ENCODE measurements around the gene SCN8A.
"Not testable (repeated sequence)": the region's sequence is repeated elsewhere in the genome, so short reads cannot be mapped to it uniquely, and the experiment has no call there.

The SCN8A gene

GRCh38 chr12:51636581-51636980 lies 45.5 kb downstream of the SCN8A start:
- Mint-ChIP-seq H3K4me1 (ENCODE audit: low read depth) (no peaks in the 10 kb centered on the region), H3K27ac (no peak overlapping the region), H3K4me3 (no peak overlapping the region), H3K27me3 (peaks cover 7% of the 10 kb centered on the region), H3K9me3 (peaks cover 9% of the 10 kb centered on the region), H3K36me3 (ENCODE audit: low read depth) (no peaks in the 10 kb centered on the region)
- no peak for DNase-seq

GRCh38 chr12:51636986-51637385 lies 46.0 kb downstream of the SCN8A start:
- Mint-ChIP-seq H3K36me3 (ENCODE audit: low read depth) (no peaks in the 10 kb centered on the region), H3K27me3 (peaks cover 7% of the 10 kb centered on the region), H3K4me1 (ENCODE audit: low read depth) (no peaks in the 10 kb centered on the region), H3K27ac (no peak overlapping the region), H3K9me3 (peaks cover 9% of the 10 kb centered on the region), H3K4me3 (no peak overlapping the region)
- no peak for DNase-seq

GRCh38 chr12:51639361-51639760 lies 48.3 kb downstream of the SCN8A start:
- no peak overlapping the region for H3K4me3 Mint-ChIP-seq
- H3K9me3 Mint-ChIP-seq, result peaks cover 9% of the 10 kb centered on the region
- H3K27me3 Mint-ChIP-seq, result peaks cover 7% of the 10 kb centered on the region
- DNase-seq, result no peak
- H3K36me3 Mint-ChIP-seq (ENCODE audit: low read depth), result no peaks in the 10 kb centered on the region
- no peak overlapping the region for H3K27ac Mint-ChIP-seq
- no peaks in the 10 kb centered on the region for H3K4me1 Mint-ChIP-seq (ENCODE audit: low read depth)

GRCh38 chr12:51642286-51642685 lies 51.3 kb downstream of the SCN8A start:
- no peaks in the 10 kb centered on the region for H3K36me3 Mint-ChIP-seq (ENCODE audit: low read depth)
- H3K27me3 Mint-ChIP-seq, result peaks cover 3% of the 10 kb centered on the region
- H3K4me3 Mint-ChIP-seq, result no peak overlapping the region
- no peak overlapping the region for H3K27ac Mint-ChIP-seq
- H3K9me3 Mint-ChIP-seq, result peaks cover 8% of the 10 kb centered on the region
- H3K4me1 Mint-ChIP-seq (ENCODE audit: low read depth), result no peaks in the 10 kb centered on the region
- DNase-seq, result no peak

DNA sequence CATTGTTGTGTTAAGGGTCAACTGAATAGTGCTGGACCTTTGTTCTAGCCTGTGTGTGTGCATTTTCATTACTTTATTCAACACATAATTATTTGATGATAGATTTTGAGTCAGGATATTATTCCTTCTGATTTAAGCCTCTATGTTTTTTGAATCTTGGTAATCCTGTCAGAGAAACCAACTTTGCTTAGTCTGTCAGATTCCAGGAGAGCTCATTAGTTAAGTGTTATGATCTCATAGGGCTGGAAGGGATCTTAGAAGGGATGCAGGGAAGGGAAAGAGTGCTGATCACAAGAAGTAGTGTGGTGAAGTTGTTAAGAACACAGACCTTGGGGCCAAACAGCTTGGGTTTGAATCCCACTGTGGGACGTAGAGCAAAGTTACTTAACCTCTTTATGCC lies 52.9 kb downstream of the SCN8A start:
- H3K4me3 Mint-ChIP-seq, result no peak overlapping the region
- no peaks in the 10 kb centered on the region for H3K36me3 Mint-ChIP-seq (ENCODE audit: low read depth)
- H3K27ac Mint-ChIP-seq, result no peak overlapping the region
- H3K27me3 Mint-ChIP-seq, result peaks cover 3% of the 10 kb centered on the region
- H3K9me3 Mint-ChIP-seq, result peaks cover 2% of the 10 kb centered on the region
- DNase-seq, result no peak
- no peaks in the 10 kb centered on the region for H3K4me1 Mint-ChIP-seq (ENCODE audit: low read depth)

DNA sequence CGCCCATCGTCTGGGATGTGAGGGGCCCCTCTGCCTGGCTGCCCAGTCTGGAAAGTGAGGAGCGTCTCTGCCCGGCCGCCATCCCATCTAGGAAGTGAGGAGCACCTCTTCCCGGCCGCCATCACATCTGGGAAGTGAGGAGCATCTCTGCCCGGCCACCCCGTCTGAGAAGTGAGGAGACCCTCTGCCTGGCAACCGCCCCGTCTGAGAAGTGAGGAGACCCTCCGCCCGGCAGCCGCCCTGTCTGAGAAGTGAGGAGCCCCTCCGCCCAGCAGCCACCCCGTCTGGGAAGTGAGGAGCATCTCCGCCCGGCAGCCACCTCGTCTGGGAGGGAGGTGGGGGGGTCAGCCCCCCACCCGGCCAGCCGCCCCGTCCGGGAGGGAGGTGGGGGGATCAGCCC lies 53.7 kb downstream of the SCN8A start:
- not testable (repeated sequence) for H3K9me3 Mint-ChIP-seq; DNase-seq; H3K4me1 Mint-ChIP-seq (ENCODE audit: low read depth); H3K36me3 Mint-ChIP-seq (ENCODE audit: low read depth); H3K27ac Mint-ChIP-seq; H3K4me3 Mint-ChIP-seq; H3K27me3 Mint-ChIP-seq

DNA sequence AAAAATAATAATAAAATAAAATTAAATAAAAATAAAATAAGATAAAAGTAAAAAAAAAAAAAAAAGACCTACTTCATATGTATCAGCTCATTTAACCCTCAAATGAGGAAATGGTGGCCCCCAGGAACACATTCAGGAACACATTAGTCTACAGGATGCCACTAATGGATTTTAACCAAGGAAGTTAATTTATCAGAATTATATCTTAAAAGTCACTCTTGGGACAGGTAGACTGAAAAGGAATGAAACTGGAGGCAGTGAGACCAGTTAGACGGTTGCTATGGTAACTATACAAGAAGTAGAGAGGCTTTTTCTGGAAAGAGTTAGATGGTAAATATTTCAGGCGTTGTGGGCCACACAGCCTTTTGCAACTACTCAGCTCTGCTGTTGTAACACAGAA lies 54.9 kb downstream of the SCN8A start:
- Mint-ChIP-seq H3K27me3 (no peaks in the 10 kb centered on the region), H3K9me3 (peaks cover 15% of the 10 kb centered on the region), H3K4me3 (no peak overlapping the region), H3K27ac (no peak overlapping the region), H3K36me3 (ENCODE audit: low read depth) (no peaks in the 10 kb centered on the region), H3K4me1 (ENCODE audit: low read depth) (no peaks in the 10 kb centered on the region)
- DNase-seq, result no peak

DNA sequence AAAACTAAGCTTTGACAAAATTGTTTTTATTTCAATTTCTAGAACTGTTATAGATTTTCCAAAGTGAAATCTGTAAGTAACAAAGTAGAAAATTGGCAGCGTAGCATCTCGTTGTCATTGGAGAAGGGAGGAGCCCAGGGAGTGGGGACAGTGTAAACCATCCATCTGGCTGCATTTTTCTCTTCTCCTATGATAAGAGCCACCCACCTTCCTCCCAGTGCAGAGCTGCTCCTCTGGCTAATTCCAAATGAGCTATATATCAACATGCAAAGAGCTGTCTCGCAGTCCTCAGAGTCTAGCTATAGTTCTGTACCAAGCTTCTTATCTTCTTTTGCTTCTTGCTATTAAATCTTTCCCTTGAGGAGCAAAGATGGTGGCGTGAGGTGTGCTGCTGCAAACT lies 56.6 kb downstream of the SCN8A start:
- peaks cover 15% of the 10 kb centered on the region for H3K9me3 Mint-ChIP-seq
- no peaks in the 10 kb centered on the region for H3K4me1 Mint-ChIP-seq (ENCODE audit: low read depth)
- H3K36me3 Mint-ChIP-seq (ENCODE audit: low read depth), result no peaks in the 10 kb centered on the region
- DNase-seq, result no peak
- H3K27me3 Mint-ChIP-seq, result no peaks in the 10 kb centered on the region
- no peak overlapping the region for H3K4me3 Mint-ChIP-seq
- H3K27ac Mint-ChIP-seq, result no peak overlapping the region

- Mint-ChIP-seq H3K36me3 (ENCODE audit: low read depth) (no peaks in the 10 kb centered on the region), H3K27me3 (peaks cover 20% of the 10 kb centered on the region), H3K9me3 (peaks cover 12% of the 10 kb centered on the region), H3K27ac (no peak overlapping the region), H3K4me3 (no peak overlapping the region), H3K4me1 (ENCODE audit: low read depth) (no peaks in the 10 kb centered on the region)
- no peak for DNase-seq
These were observed 62.4 kb downstream of the SCN8A start for GRCh38 chr12:51653431-51653830.

GRCh38 chr12:51661199-51661598 lies 70.2 kb downstream of the SCN8A start:
- H3K27me3 Mint-ChIP-seq, result peaks cover 23% of the 10 kb centered on the region
- H3K4me3 Mint-ChIP-seq, result no peak overlapping the region
- H3K27ac Mint-ChIP-seq, result no peak overlapping the region
- H3K9me3 Mint-ChIP-seq, result no peaks in the 10 kb centered on the region
- no peak for DNase-seq
- no peaks in the 10 kb centered on the region for H3K4me1 Mint-ChIP-seq (ENCODE audit: low read depth)
- H3K36me3 Mint-ChIP-seq (ENCODE audit: low read depth), result no peaks in the 10 kb centered on the region

GRCh38 chr12:51661836-51662235 lies 70.8 kb downstream of the SCN8A start:
- DNase-seq, result no peak
- no peaks in the 10 kb centered on the region for H3K9me3 Mint-ChIP-seq
- H3K27me3 Mint-ChIP-seq, result peaks cover 23% of the 10 kb centered on the region
- H3K4me3 Mint-ChIP-seq, result no peak overlapping the region
- H3K36me3 Mint-ChIP-seq (ENCODE audit: low read depth), result no peaks in the 10 kb centered on the region
- H3K27ac Mint-ChIP-seq, result no peak overlapping the region
- H3K4me1 Mint-ChIP-seq (ENCODE audit: low read depth), result no peaks in the 10 kb centered on the region

DNA sequence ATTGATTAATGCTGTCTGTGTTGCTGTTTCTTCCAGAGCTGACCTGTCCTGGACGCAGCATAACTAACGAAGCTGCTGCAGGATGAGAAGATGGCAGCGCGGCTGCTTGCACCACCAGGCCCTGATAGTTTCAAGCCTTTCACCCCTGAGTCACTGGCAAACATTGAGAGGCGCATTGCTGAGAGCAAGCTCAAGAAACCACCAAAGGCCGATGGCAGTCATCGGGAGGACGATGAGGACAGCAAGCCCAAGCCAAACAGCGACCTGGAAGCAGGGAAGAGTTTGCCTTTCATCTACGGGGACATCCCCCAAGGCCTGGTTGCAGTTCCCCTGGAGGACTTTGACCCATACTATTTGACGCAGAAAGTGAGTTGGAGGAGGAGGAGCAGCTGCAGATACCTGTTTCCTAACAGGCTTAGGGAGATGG lies 71.7 kb downstream of the SCN8A start:
- Mint-ChIP-seq H3K4me3 (no peak overlapping the region), H3K27me3 (peaks cover 16% of the 10 kb centered on the region)

DNA sequence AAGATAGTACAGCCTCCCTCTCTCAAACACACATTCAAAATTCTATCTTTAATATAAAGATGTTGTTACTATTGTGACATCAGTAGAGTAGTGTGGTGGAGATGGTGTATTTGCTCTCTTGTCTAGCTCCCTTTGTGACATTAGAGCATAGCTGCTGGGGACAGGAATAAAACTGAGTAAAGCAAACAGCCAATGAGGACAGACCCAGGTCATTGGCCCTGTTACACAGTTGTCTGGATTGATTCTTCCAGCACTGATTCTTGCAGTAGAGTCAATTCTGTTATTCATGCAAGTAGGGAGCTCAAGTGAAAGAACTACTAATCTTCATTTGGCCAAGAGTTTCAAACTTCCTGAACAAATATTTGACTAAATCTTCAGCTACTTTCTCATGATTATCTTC lies 72.4 kb downstream of the SCN8A start:
- no peaks in the 10 kb centered on the region for H3K36me3 Mint-ChIP-seq (ENCODE audit: low read depth)
- no peak for DNase-seq
- no peak overlapping the region for H3K27ac Mint-ChIP-seq
- H3K27me3 Mint-ChIP-seq, result peaks cover 9% of the 10 kb centered on the region
- H3K4me3 Mint-ChIP-seq, result no peak overlapping the region
- H3K9me3 Mint-ChIP-seq, result no peaks in the 10 kb centered on the region
- H3K4me1 Mint-ChIP-seq (ENCODE audit: low read depth), result no peaks in the 10 kb centered on the region

More for the DNA sequence above, 71.7 kb downstream of the SCN8A start:
- Mint-ChIP-seq H3K36me3 (ENCODE audit: low read depth) (no peaks in the 10 kb centered on the region), H3K9me3 (no peaks in the 10 kb centered on the region), H3K4me1 (ENCODE audit: low read depth) (no peaks in the 10 kb centered on the region), H3K27ac (no peak overlapping the region)
- DNase-seq, result no peak

- no peaks in the 10 kb centered on the region for H3K27me3 Mint-ChIP-seq
- H3K27ac Mint-ChIP-seq, result no peak overlapping the region
- DNase-seq, result no peak
- H3K9me3 Mint-ChIP-seq, result no peaks in the 10 kb centered on the region
- H3K4me3 Mint-ChIP-seq, result no peak overlapping the region
- H3K36me3 Mint-ChIP-seq (ENCODE audit: low read depth), result no peaks in the 10 kb centered on the region
- H3K4me1 Mint-ChIP-seq (ENCODE audit: low read depth), result peaks cover 7% of the 10 kb centered on the region
These were observed 75.7 kb downstream of the SCN8A start for GRCh38 chr12:51666696-51667095.

GRCh38 chr12:51667269-51667668 lies 76.2 kb downstream of the SCN8A start:
- no peak overlapping the region for H3K4me3 Mint-ChIP-seq
- no peak overlapping the region for H3K27ac Mint-ChIP-seq
- no peaks in the 10 kb centered on the region for H3K9me3 Mint-ChIP-seq
- no peaks in the 10 kb centered on the region for H3K36me3 Mint-ChIP-seq (ENCODE audit: low read depth)
- H3K27me3 Mint-ChIP-seq, result no peaks in the 10 kb centered on the region
- DNase-seq, result no peak
- H3K4me1 Mint-ChIP-seq (ENCODE audit: low read depth), result peaks cover 7% of the 10 kb centered on the region

DNA sequence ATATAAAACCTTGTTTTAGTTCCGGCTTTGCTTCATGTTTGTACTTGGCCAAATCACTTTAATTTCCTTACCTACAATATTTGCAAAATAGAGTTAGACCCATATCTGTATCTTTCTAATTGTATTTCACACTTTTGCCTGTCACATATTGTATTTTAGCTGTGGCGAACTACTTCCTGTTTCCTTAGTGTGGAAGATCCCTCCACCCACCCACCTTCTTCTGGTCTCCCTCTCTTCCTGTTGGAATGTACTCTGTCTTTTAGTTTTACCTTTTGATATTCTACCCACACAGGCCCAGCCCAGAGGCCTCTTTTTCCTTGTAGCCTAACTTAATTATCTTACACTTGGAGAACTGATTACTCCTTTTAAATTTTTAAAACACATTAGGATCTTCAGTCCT lies 78.2 kb downstream of the SCN8A start:
- H3K4me1 Mint-ChIP-seq (ENCODE audit: low read depth), result peaks cover 7% of the 10 kb centered on the region
- peak overlapping the region; percentile 24 for H3K27ac Mint-ChIP-seq
- no peak overlapping the region for H3K4me3 Mint-ChIP-seq
- H3K36me3 Mint-ChIP-seq (ENCODE audit: low read depth), result no peaks in the 10 kb centered on the region
- no peaks in the 10 kb centered on the region for H3K27me3 Mint-ChIP-seq
- DNase-seq, result no peak
- no peaks in the 10 kb centered on the region for H3K9me3 Mint-ChIP-seq
